GM18873 (cell line): ENCODE measurements around the gene TRAPPC12.

Experiments used
- ATAC-seq: cut with Tn5 transposase; IDR thresholded peaks from one replicate; pipeline ENCODE4 v1.9.1; 2021; ENCODE audit warnings: mild to moderate bottlenecking, moderate library complexity, moderate number of reproducible peaks; ENCODE audit not compliant: unreplicated experiment, low FRiP score

TRAPPC12 gene

GRCh38 chr2:3527886-3528785 is 148.6 kb downstream of the TRAPPC12 start:
- ATAC-seq: no peak
